Measurements from ENCODE around the gene RPGR. TPM values are rescaled to one million over a fixed set of nuclear protein-coding genes. Genes with fewer than 3 reads are reported as not detected.

Gene RPGR
- total RNA-seq, 1 experiment from 2014 or later: 9.8 TPM

DNA sequence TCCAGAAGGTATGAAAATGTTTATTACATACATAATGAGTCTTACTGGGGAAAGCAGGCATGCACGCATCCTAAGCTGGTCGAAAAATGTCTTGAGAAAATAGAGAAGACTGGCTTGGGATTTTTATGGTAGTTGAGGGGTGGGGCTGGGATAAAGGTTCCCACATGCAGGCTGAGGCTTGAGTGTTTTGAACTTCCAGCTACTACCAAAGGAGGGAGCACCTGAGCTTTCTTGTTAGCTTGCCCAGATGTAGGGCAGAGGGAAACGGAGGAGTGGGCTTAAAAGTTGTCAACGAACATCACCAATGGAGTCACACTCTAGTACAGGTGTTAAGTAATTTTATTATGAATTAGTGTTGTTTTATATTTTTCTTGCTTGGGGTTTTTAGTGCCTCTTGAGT lies 67.1 kb downstream of the RPGR start:
- H3K27ac ChIP-seq: no peak overlapping the region
- no peaks in the 10 kb centered on the region for H3K4me1 ChIP-seq
- no peaks in the 10 kb centered on the region for H3K27me3 ChIP-seq
- no peaks in the 10 kb centered on the region for H3K36me3 ChIP-seq
- peak; percentile 16 to 51 for DNase-seq
- H3K4me3 ChIP-seq: no peak overlapping the region
- H3K9me3 ChIP-seq (replicated peaks): no peaks in the 10 kb centered on the region

DNA sequence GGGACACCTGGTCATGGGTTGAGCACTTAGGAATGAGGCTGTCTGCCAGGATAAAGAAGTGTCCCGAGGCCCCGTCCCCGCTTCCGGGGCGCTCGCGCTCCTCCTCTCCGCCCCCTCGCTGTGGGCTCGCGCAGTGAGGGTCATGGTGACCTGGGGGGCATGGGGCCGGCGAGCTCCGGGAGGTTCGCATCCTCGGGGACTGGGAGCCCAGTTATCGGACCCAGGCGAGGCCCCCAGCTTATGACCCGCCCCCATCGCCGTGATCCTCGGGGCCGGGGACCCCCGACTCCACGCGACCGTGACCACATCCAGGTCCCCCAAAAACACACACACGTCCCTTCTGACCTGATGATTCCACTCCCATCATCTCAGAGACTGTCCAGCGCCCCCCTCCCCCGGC lies 71.3 kb downstream of the RPGR start:
- Histone ChIP-seq H3K4me1 (no peaks in the 10 kb centered on the region), H3K9me3 (replicated peaks) (no peaks in the 10 kb centered on the region), H3K27me3 (no peaks in the 10 kb centered on the region), H3K4me3 (no peak overlapping the region), H3K36me3 (no peaks in the 10 kb centered on the region), H3K27ac (no peak overlapping the region)
- no peak for DNase-seq

DNA sequence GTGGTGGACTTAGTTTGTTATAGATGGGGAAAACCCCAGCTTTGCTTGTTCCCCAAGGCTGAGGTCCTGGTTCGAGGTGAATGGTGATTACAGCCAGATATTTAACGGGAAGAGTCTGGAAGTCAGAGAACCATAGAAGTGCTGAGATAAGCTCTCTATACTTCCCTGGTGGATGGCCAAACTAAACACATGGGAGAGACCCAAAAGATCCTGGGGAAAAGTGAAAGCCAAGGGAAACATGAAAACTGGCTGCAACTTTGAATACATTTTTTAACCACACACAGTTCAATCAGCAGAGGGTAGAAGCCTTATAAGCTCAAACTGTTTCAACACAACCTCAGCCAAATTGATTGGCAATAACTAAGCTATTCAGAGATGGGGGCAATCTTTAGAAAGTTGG lies 77.3 kb downstream of the RPGR start:
- Histone ChIP-seq H3K4me1 (no peaks in the 10 kb centered on the region), H3K27ac (no peak overlapping the region), H3K4me3 (no peak overlapping the region), H3K27me3 (no peaks in the 10 kb centered on the region), H3K9me3 (replicated peaks) (no peaks in the 10 kb centered on the region), H3K36me3 (no peaks in the 10 kb centered on the region)
- DNase-seq: no peak

DNA sequence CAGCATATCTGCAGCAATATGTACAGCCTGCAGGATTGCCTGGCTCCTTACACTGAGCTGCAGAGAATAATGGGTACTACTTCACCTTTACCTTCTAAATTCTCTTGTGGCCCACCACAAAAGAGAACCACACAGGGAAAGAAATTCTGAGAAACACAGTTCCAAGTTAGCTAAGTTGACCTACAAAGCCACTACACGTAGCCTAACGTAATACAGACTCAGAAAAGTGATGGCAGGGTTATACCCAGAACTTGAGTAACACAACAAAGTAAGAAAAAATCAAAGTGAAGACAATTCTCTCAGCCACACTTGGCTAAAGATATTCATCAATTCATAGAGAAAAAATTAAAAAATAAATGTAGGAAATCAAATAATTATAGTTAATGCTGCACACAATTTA lies 80.3 kb downstream of the RPGR start:
- H3K27ac ChIP-seq: no peak overlapping the region
- no peaks in the 10 kb centered on the region for H3K36me3 ChIP-seq
- H3K4me3 ChIP-seq: no peak overlapping the region
- DNase-seq: no peak
- H3K9me3 ChIP-seq (replicated peaks): no peaks in the 10 kb centered on the region
- H3K27me3 ChIP-seq: no peaks in the 10 kb centered on the region
- H3K4me1 ChIP-seq: no peaks in the 10 kb centered on the region

DNA sequence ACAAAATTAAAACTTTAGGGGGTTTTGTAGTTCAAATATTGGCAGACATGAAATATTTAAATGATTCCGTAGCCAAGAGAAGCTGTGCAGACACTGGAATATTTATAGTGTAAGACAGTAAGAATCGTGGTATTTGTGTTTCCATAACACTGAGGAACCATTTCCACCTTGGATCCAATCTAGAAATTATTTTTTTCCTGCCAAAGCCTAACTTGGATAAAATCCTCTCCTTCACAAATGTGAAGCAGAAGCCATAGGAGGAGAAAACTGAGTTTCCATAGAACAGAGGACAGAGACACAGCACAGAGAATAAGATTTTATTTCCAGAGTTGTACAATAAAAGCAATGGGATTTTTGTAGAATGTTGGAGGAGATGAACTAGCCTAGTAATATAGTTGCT lies 86.8 kb downstream of the RPGR start:
- DNase-seq: no peak
- H3K27ac ChIP-seq: no peak overlapping the region
- H3K9me3 ChIP-seq (replicated peaks): no peaks in the 10 kb centered on the region
- no peak overlapping the region for H3K4me3 ChIP-seq
- H3K27me3 ChIP-seq: no peaks in the 10 kb centered on the region
- H3K4me1 ChIP-seq: no peaks in the 10 kb centered on the region
- no peaks in the 10 kb centered on the region for H3K36me3 ChIP-seq

DNA sequence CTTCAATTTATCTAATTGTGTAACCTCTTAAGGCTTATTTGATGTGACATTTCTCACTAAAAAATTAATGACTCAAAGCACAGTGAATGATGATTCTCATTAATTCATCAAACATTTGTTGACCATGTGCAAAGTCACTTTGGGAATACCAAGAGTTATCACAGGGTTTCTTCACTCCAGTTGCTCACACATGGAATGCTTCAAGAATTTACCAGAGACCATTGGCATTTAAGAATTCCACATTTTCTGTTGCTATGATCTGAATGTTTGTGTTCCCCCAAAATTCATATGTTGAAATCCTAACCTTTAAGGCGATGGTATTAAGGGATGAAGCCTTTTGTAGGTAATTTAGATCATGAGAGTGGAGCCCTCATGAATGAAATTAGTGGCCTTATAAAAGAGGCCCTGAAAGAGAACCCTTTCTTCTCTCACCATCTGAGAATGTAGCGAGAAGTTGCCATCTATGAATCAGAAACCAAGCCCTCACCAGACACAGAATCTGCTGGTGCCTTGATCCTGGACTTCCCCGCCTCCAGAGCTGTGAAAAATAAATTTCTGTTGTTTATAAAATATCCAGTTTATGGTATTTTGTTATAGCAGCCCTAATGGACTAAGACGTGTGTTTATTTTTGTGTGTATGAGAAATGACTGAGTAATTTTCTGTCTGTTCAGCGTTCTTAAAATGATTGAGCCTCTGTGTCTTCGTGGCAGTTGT lies 90.3 kb downstream of the RPGR start:
- Histone ChIP-seq H3K27ac (no peak overlapping the region), H3K4me3 (no peak overlapping the region), H3K36me3 (no peaks in the 10 kb centered on the region), H3K9me3 (replicated peaks) (no peaks in the 10 kb centered on the region), H3K4me1 (no peaks in the 10 kb centered on the region), H3K27me3 (no peaks in the 10 kb centered on the region)
- DNase-seq: no peak

DNA sequence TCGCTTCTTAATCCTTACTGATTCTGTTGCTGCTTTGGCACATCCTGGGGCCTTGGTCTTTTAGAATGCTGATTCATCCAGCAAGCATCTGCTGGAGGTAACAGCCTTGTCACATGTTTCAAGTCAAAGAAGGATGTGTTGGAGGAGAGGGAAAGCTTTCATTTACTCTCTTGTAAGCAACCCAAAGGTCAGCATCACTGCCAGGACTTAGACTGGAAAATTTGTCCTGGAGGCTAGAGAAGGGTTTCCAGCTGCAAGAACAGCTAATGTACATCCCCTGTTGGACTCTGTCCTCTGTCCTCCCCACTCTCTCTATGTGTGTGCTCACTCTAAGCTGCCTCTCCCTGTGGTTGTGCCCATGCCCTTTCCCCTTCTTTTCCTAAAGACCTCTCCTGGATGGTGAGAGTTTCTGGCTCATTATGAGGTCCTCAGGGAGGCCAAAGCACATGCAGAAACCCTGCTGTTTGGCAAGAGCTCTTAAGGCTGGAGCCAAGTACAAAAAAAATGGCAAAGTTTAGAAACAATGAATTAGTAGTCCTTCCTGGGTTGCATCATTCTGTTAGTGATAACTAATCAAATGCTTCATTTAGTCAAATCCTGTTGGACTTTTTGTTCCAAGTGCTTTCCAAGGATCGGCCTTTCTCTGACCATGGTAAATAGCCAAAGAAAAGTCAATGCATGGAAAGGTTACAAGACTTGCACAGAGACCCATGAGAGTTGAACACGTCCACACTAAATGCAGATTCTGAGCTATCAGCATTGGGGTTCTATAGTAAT lies 93.2 kb downstream of the RPGR start:
- Histone ChIP-seq H3K27me3 (no peaks in the 10 kb centered on the region), H3K36me3 (no peaks in the 10 kb centered on the region), H3K4me3 (no peak overlapping the region), H3K4me1 (no peaks in the 10 kb centered on the region), H3K27ac (no peak overlapping the region), H3K9me3 (replicated peaks) (no peaks in the 10 kb centered on the region)
- DNase-seq: peak; percentile 1 to 5

DNA sequence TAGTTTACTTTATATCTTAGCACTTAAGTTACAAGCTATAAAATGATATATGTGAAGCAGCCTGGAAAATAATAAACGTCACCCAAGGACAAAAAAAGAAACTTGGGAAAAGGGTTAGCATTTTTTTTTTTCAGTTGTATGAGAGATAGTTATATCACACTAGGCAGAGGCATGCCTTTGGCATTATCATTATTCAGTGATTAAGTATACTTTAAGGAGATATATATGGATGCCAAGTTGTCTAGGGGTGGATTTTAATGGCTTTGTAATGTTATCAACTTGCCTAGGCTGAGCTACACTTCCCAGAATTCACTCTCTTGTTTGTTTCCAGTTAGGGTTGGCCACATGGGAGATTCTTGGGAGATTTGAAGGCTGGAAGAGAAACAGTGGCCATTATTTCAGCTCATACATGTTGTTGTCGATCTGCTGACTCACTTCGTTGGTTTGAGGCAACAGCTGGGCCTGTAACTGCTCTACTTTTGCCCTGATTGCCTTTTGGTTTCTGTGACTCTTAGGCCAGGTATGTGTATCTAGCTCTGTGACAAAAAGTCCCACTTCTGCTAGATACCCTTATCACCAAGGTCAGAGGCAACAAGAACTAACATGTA lies 95.1 kb downstream of the RPGR start:
- Histone ChIP-seq H3K27ac (peak overlapping the region; percentile 35), H3K27me3 (no peaks in the 10 kb centered on the region), H3K4me1 (no peaks in the 10 kb centered on the region), H3K36me3 (no peaks in the 10 kb centered on the region), H3K4me3 (no peak overlapping the region), H3K9me3 (replicated peaks) (no peaks in the 10 kb centered on the region)
- peak; percentile 13 to 28 for DNase-seq

DNA sequence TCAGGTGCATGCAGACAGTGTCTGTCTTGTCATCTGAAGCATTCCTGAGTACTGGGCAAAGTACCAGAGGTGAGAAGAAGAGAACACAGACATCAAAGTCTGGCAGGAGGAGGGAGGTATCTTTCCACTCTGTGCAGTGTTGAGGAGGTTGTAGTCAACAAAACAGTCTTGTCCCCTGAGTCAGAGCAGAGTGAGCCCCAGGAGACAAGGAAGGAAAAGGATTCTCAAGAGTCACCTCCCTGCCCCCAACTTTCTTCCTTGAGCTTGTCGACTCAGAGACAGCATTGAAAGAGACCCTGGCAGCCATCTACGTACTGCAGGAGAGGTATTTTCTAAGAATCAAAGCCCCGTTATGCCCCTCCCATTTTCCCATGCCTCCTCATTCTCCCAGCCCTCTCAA lies 102.2 kb downstream of the RPGR start:
- H3K27ac ChIP-seq: no peak overlapping the region
- no peak overlapping the region for H3K4me3 ChIP-seq
- H3K36me3 ChIP-seq: no peaks in the 10 kb centered on the region
- no peaks in the 10 kb centered on the region for H3K4me1 ChIP-seq
- no peak for DNase-seq
- no peaks in the 10 kb centered on the region for H3K27me3 ChIP-seq
- H3K9me3 ChIP-seq (replicated peaks): no peaks in the 10 kb centered on the region

DNA sequence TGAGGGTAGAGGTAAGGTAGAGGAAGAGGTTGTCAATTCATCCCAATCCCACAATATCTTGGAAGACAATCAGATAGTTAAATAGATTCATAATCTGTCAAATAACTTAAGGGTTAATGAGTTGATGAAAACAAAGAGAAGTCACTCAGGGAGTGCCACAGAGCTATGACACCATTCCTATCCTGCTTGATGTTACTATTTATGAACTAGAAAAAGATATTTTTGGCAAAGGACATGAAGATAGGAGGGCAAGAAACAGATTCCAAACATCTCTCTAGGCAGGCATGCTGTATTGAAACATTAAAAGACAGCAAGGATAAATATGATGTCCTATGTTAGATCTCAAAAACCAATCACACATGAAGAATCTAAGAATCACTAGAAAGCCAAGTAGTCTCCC lies 103.1 kb downstream of the RPGR start:
- no peaks in the 10 kb centered on the region for H3K27me3 ChIP-seq
- H3K9me3 ChIP-seq (replicated peaks): no peaks in the 10 kb centered on the region
- no peaks in the 10 kb centered on the region for H3K4me1 ChIP-seq
- no peak overlapping the region for H3K27ac ChIP-seq
- H3K4me3 ChIP-seq: no peak overlapping the region
- no peaks in the 10 kb centered on the region for H3K36me3 ChIP-seq
- DNase-seq: no peak

DNA sequence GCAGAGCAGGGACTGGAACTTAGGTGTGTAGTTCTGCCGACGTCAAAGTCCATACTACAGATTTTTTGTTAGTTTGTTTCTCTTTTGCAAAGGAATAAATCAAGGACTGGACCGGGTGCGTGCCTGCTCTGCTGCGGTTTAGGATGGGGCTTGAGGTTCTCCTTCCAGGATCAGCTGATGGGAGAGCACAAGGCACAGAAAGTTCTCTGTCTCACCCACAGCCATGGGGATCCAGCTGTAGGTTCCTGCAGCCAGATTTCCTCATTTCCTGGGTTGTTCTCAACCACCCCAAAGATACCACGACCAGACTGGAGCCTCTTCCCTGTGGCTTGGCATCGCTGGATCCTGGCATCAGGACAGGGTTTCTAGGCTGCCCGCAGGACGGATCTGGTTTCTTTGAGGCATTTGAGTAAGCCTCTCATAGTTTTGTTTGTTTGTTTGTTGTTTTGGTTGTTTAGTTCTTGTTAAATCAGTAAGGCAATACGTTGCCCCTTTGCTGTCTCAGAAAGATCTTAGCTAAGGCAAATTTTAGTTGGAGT lies 105.8 kb downstream of the RPGR start:
- DNase-seq: no peak
- no peaks in the 10 kb centered on the region for H3K9me3 ChIP-seq (replicated peaks)
- H3K27ac ChIP-seq: no peak overlapping the region
- H3K36me3 ChIP-seq: no peaks in the 10 kb centered on the region
- H3K4me3 ChIP-seq: no peak overlapping the region
- no peaks in the 10 kb centered on the region for H3K27me3 ChIP-seq
- no peaks in the 10 kb centered on the region for H3K4me1 ChIP-seq

DNA sequence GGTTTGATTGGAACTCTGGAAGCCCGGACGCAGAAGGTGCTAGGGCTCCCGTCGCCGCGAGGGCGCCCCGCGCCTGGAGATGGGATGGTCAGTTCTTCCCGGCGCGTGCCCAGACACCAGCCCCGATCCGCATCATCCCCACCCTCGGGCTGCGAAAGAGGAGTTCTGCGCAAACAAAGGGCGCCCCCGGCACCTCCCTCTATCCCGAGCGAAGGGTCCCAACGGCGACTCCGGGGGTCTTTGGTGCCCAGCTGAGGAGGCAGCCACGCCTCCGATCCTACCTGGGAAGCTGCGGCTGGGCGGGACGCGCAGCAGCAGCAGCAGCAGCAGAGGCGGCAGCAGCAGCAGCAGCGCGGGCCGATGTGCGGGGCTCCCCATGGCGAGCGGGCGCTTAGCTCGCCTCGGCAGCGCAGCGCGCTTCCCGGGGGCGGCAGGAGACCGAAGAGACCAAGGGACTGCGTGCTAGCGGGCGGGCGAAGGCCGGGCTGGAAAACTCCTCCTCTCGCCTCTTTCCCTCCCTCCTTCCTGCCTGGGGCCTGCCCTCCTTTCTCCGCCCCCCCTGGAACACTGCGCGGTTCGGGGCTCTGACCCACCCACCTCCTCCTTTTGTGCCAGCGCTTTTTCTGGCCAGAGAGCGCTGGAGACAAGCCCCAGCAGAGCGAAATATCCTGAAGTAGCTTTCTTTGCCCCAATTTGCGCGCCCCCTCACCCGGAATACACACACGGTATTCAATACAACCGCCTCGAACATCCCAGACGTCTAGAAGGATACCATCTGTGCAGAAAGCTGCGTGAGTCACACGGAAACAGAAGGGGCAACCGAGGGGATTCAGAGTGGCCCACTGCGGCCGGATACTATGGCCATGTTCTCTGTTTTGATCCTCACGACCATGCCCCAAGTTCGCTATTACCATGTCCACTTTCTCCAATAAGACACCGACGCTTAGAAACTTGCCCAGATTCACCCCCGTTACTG lies 106.6 kb downstream of the RPGR start, which contains the start of gene SRPX:
TSS of gene SRPX (minus strand) at position 457 of the 976 bp plus-strand sequence. CDS start at position 378, 79 bp downstream.
- H3K4me1 ChIP-seq: no peaks in the 10 kb centered on the region
- H3K4me3 ChIP-seq: peak within 1 kb of the TSS; percentile 63
- H3K36me3 ChIP-seq: no peaks in the 10 kb centered on the region
- no peak within 1 kb of the TSS for H3K27ac ChIP-seq
- H3K9me3 ChIP-seq (replicated peaks): no peaks in the 10 kb centered on the region
- no peaks in the 10 kb centered on the region for H3K27me3 ChIP-seq
- DNase-seq: peak; percentile 19 to 36

DNA sequence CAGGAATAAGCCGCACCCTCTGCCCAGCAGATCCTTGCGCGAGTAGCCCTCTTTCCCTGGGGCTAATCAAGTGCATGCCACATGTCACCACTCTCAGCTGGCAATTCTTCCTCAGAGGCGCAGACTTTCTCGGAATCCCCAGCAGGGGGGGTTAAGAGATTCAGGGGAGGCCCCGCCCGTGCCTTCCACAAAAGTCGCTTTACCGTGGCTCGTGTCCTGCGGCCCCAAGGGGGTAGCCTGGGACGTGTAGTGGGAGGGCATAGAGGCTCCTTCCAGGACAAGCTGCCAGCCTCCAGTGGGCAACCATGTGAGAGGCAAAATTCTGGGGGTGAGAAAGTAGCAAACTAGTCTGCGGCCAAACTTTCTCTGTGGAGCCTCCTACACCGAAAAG lies 107.3 kb downstream of the RPGR start:
- Histone ChIP-seq H3K36me3 (no peaks in the 10 kb centered on the region), H3K9me3 (replicated peaks) (no peaks in the 10 kb centered on the region), H3K4me1 (no peaks in the 10 kb centered on the region), H3K27ac (no peak overlapping the region), H3K4me3 (peak overlapping the region; percentile 63), H3K27me3 (no peaks in the 10 kb centered on the region)
- peak; percentile 49 to 66 for DNase-seq
